ENCODE data around the gene OOSP1.
"Not testable (repeated sequence)": the region's sequence is repeated elsewhere in the genome, so short reads cannot be mapped to it uniquely, and the experiment has no call there.

OOSP1 gene, protein sequence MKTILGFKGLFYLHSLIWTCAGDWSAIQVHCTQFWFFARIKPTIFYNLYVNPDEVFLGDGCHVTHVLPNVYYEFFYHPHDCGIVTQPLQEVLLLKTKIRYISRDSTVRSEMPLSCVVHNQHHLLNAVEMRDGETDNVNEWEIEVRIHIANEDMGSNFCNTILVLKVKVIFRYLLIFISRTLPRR

DNA sequence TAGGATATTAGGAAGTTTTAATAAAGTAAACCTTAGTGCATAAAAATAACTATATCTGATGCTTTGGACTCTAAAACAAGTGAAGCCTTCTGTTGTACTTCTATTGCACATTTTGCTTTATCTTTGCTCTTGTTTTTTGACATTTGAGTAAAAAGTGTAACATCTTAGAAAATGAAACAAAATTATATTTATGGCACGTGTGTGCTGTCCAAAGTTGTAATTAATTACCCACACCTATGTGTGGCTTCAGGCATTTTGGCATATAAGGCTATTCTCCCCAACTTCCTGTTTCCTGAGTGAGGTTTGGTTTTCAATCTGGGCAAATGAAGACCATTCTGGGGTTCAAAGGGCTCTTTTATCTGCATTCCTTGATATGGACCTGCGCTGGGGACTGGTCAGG lies at the start of gene OOSP1:
Gene OOSP1, plus strand, starts transcription at position 301 of the 400 bp plus-strand sequence. Its CDS starts 23 bp downstream, at position 324.
- no peak for DNase-seq

DNA sequence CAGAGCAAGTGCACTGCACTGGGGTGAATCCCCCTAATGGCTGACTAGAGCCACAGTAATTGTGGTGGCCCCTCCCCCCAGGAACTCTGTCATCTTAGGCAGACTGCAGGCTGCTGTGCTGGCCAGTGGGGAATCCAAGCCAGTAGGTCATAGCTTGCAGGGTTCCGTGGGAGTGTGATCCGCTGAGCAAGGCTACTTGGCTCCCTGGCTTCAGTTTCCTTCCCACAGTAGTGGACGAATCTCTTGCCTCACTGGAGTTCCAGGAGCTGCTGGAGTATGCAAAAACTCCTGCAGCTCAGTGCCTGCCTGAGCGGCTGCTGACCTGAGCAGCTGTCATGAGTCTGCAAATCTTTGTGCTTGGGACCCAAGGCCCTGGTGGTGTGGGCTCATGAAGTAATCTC lies 46.5 kb upstream of the OOSP1 start:
- no peak for DNase-seq

DNA sequence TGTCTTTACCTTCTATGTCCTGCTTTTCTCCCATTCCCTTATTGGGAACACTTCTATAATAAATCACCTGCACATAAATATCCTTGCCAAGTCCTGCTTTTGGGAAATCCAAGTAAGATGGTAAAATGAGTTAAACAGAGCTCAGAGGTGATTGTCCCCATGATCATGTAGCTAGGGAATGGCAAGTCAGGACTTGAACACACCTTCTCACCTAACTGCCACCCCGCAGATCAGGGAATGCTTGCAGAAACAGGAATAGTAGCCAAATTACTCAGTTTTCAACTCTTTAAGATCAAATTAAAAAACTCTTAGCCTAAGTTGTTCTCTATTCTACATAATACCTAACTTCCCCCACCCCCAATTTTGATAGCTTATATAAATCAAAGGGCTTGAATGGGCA lies 43.6 kb upstream of the OOSP1 start:
- DNase-seq: no peak

DNA sequence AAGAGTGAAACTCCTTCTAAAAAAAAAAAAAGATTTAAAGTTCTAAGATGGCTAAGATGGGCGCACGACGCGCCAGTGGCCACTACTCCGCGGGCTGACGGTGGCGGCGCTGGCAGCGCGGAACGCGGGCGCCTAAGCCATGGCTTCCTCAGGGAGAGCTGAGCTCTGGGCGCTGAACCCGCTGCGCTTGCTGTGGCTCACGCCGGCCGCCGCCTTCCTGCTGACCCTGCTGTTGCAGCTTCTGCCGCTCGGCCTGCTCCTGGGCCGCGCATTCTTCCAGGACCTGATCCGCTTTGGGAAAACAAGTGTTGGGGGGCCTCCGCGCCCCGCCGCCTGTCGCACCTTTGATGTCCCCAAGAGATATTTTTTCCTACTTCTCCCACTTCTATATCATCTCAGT lies 40.2 kb upstream of the OOSP1 start:
- no peak for DNase-seq

DNA sequence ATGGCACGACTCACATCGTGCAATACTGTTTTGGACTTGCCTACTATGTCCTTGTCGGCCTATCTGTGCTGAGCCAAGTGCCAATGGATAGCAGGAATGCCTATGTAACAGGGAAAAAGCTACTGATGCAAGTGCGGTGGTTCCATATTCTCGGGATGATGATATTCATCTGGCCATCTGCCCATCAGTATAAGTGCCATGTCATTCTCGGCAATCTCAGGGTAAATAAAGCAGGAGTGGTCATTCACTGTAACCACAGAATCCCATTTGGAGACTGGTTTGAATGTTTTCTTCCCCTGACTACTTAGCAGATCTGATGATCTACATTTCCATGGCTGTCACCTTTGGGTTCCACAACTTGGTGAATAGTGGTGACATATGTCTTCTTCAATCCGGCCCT lies 39.6 kb upstream of the OOSP1 start:
- DNase-seq: no peak

DNA sequence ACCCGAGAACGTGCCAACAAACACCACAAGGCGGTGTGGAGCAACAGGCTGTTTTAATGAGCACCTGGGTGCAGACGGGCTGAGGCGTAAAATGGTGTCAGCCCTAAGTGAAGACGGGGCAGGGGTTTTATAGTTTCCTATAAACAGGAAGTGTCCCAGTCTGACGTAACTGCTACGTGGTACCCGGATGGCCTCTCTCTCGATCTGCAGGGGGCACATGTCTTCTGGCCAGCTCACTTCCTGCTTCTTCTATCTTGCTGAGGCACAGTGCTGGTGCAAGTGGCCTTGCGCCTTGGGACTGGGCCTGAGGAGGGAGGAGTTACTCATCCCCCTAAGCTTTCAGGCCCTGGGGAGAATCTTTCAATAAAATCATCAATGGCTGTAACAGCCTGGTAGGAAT lies 38.7 kb upstream of the OOSP1 start:
- no peak for DNase-seq

DNA sequence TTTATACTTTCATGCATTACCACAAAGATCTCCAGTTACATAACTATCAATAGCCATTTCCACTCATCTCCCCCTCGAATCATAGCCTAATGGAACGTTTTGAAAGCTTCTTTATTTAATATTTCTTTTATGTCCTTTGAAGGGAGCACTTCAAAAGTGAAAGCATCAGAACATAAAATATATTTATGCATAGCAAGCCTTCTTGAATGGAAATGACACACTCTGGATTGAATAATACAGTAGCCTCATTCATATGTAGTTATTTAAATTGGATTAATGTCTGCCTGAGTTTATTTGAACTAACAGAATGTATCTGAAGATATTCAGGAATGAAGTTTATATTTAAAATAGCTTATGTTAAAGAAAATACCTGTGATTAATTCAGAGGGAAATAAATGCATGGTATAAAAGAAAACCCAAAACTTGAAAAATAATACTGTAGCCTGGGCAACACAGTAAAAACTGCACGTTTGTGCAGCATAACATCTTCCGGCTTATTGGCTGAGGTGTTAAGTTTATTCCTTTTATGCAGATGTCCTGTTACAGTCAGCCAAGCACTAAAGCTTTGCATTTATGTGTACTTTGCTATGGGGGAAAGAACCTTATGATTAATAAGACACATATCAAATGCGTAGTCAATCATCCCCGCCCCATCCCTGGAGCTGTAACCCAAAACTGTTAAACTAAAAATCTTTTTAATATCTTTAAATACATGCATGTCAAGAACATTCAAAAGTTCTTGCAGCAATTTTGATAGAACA lies 37.7 kb upstream of the OOSP1 start:
- DNase-seq: no peak

DNA sequence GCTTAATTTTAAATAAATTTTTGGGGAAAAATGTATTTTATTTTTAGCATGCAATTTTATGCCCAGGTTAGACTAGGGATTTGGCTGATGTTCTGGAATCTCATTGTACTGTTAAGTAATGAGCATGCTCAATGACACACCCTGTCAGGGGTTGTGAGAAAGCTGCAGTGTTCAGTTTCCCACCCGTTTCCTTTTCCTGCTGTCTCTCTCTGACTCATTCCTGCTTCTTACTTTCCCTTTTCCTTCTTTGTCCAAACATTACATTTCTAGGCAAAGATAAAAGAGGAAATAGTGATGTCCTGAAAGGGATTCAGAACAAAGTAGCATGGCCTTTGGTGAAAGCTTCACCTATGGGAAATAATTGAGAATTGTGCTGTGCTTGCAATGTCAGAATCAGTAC lies 36.9 kb upstream of the OOSP1 start:
- no peak for DNase-seq

DNA sequence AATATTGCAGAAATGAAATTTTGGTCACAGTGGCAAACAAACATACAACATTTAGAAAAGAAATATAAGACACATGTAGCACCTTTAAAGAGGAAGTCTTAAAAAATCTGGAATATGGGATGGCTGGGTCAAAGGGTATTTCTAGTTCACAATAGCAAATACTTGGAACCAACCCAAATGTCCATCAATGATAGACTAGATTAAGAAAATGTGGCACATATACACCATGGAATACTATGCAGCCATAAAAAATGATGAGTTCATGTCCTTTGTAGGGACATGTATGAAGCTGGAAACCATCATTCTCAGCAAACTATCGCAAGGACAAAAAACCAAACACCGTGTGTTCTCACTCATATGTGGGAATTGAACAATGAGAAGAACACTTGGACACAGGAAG lies 34.7 kb upstream of the OOSP1 start:
- not testable (repeated sequence) for DNase-seq

DNA sequence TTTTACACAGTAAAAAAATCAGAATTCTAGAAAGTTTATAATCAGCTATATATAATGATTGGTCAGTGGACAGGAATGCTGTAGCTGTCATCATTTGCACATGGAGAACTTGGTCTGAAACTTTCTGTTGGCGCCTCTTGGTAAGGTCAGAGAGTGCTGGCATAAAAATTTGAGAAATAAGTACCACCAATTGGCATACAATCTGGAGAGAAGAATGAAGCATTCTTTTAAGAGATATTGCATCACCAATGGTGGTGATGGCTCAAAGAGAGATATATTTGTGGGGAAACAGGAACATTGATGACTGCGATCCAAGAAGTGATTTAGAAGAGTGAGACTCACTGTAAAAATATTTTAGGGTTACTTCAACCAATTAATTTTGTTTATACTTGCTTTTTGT lies 19.8 kb upstream of the OOSP1 start:
- DNase-seq: no peak

DNA sequence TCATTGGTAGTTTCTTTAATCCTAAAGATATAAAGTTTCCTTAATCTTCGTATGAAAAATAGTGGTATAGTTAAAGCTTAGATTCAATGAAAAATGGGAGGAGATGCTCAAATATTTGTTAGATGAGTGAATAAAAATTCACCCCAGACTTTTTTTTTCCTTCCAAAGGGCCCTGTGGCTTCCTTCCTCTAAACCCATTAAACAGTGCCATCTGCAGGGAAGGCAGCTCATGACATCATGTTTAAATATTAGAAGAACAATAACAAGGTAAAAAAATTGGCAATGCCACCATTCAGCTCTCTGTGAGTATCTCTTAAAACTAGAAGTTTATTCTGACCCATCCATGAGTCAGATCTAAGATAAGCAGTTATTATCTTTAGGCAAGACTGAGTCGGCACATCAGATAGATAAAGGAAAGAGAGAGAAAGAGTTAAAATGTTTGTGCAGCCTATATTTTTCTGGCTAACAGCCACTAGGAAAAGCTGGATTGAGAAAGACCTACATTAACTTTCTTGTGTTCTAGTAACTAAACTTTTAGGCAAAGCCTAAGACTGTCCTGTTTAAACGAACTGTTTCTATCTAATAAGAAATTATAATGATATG lies 19.1 kb upstream of the OOSP1 start:
- peak; percentile 6 for DNase-seq

DNA sequence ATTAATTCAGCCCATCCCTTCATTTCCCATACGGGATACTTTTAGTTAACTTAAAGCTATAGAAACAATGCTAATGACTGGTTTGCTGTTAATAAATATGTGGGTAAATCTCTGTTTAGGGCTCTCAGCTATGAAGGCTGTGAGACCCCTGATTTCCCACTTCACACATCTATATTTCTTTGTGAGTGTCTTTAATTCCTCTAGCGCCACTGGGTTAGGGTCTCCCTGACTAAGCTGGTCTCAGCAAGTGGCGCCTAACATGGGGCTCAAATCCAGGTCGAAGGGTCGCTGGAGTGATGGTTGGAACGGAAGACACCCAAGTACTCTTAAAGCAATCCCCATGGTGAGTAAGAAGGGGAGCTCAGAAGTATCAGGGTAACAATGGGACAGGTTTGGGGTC lies 14.4 kb upstream of the OOSP1 start:
- DNase-seq: no peak

DNA sequence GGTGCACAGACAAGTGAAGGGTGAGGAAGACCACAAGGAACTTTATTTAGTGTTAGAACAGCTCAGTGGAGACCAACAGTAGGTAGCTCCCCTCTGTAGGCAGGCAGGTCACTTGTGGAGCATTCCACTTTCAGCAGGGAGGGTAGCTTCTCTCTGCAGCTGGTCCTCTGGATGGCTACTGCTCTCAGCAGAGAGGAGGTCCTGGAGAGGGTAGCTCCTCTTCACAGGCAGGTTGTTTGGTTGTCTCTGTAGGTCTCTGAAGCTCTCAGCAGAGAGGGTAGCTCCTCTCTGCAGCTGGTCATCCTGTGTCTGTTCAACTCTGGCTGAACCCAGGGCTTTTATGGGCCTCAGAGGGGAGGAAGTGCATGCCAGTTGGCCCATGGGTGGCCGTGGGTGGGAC lies 6.5 kb upstream of the OOSP1 start:
- no peak for DNase-seq

DNA sequence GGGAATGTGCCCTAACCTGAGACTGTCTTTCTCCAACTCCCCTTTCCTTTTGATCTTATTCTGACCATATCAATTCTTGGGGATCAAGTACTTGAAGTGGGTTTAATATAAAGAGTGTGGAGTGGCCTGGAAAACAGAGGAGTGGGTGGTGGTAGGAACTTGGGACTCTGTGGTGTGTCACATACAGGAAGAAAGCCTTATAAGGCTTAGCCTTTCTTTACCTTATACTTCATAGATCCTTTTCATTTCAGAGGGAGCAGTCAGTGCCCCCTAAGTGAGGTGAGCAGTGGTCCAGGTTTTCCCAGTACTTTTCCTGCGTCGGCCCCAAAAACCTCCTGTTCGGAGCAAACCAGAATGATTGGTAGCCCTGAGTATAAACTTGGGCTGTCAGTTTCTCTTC lies 486 bp downstream of the OOSP1 start:
- DNase-seq: no peak

DNA sequence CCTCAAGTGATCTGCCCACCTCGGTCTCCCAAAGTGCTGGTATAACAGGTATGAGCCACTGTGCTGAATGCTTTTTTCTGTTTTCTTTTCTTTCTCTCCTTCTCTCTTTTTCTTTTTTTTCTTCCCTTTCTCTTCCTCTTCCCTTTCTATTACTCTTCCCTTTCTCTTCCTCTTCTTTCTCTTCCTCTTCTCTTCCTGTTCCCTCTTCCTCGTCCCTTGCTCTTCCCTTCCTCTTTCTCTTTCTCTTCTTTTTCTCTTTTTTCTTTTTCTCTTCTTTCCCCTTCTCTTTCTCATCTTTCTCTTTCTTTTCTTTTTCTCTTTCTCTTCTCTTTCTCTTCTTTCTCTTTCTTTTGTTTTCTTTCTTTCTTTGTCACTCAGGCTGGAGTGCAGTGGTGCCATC lies 1.2 kb downstream of the OOSP1 start:
- DNase-seq: no peak

DNA sequence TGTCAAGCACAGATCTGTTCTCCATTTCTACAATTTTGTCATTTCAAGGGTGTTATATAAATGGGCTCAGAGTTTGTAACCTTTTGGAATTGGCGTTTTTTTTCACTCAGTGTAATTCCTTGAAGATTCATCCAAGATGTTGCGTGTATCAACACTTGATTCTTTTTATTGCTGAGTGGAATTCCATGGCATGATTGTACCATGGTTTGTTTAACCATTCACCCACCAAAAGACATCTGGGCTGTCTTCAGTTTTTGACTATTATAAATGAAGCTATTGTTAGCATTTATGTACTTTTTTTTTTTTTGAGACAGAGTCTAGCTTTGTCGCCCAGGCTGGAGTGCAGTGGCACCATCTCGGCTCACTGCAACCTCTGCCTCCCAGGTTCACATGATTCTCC lies 2.9 kb downstream of the OOSP1 start:
- no peak for DNase-seq

DNA sequence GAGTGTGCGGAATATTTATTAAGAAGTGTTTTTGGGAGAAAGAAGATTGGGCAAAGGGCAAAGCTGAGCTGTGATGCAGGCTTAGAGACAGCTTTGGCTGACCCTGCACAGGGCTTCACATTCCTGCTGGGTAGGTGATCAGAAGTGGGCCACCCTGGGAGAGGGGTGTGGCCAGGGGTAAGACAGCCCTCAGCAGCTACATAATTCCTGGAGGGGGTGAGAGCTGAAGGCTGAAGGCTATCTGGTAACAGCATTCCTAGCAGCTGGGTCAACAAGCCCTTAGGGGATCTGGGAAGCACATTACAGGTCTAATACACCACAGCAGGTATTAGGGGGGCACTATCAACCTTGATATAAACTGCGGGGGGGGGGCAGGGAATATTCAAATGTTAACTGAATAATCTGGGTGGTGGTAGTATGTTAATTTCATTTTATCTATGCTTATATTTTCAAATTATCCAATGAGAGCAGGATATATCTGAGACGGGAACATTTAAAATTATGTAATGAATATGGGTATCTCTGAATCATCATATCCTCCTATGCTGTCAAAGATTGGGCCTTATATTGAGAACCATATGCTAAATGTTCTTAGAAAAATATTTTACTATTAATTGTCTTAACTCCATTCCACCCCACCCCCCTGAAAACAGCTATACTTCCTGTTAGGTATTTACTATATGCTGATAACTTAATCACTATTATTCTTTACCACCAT lies 5.9 kb downstream of the OOSP1 start:
- DNase-seq: no peak

DNA sequence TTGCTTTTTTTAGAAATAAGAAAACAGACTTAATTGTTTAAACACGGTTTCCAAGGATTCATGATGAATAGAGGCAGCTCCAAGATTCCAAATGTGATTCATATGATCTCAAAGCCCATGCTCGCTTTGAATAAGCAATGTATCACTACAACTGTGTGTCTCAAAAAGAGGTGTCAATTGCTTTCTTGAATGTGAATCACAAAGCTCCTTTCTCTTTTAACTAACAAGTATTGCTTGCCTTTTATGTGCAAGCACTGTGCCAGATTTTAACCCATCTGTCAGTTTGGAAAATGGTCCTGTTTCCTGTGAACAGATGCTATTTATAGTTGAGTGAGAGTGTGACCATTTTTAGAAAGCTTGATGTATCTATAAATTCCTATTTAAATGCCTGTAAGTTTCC lies 6.5 kb downstream of the OOSP1 start:
- DNase-seq: no peak

DNA sequence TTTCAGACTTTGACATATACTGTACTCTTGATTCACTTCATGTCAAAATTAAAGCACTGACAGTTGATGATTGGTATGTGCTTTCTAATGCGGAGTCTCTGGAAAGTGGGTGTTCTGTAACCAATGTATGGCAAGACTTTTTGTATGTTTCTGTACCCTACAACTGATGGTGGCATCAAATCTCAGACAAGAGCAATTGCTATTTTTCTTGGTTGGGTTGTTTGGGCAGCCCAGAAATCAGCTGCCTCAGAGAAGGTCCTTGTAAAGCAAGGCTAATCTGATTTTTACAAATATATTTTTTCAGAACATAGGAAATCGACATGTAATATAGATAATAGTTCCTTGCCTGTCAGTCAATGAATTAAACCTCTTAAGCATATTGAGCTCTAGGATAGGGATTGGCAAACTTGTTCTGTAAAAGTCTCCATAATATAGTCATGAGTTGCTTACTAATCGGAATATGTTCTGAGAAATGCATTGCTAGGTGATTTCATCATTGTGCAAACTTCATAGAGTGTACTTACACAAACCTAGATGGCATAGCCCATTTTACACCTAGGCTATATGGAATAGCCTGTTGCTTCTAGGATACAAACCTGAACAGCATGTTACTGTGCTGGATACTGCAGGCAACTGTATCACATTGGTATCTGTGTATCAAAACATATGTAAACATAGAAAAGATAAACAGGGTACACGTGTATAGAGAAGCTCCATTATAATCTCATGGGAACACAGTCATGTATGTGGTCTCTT lies 15.4 kb downstream of the OOSP1 start:
- DNase-seq: no peak

DNA sequence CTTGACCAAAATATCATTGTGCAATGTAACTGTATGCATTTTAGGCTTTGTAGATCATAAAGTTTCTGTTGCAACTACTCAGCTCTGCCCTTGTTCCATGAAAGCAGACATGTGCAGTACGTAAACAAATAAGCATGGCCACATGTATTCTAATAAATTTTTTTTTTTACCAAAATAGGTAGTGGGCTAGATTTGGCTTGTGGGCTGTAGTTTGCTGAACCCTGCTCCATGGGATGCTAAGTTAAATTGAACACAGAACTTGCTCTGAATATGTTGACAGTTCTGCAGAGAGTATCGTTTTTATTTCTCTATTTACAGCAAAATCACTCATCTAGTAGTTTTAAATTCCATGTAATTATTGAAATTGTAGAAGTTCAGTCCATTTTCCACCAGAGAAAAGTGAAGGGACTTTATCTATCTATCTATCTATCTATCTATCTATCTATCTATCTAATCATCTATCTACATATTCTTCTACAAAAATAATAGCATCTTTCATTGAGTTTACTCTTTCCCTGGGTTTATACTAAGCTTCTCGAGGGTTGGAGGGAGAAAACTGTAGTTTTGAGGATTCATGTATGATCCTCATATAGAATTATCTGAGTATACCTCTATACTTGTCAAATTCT lies 16.1 kb downstream of the OOSP1 start:
- DNase-seq: no peak

DNA sequence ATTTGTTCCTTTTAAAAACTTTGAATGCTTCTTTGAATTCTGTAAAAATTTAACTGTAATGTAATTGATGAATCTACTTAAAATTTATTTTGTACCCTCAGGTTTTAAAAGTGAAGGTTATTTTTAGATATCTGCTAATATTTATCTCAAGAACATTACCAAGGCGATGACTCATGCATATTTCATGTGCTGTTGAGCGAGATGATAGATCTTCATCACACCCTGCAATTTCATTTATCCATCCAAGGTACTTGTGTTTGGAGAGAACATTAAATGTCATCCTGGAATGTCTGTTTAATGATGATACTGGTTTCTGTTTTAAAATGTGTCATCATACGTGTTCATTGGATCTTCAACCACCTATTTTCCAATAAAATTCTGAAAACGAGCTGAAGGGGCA lies 18.9 kb downstream of the OOSP1 start:
- DNase-seq: no peak

DNA sequence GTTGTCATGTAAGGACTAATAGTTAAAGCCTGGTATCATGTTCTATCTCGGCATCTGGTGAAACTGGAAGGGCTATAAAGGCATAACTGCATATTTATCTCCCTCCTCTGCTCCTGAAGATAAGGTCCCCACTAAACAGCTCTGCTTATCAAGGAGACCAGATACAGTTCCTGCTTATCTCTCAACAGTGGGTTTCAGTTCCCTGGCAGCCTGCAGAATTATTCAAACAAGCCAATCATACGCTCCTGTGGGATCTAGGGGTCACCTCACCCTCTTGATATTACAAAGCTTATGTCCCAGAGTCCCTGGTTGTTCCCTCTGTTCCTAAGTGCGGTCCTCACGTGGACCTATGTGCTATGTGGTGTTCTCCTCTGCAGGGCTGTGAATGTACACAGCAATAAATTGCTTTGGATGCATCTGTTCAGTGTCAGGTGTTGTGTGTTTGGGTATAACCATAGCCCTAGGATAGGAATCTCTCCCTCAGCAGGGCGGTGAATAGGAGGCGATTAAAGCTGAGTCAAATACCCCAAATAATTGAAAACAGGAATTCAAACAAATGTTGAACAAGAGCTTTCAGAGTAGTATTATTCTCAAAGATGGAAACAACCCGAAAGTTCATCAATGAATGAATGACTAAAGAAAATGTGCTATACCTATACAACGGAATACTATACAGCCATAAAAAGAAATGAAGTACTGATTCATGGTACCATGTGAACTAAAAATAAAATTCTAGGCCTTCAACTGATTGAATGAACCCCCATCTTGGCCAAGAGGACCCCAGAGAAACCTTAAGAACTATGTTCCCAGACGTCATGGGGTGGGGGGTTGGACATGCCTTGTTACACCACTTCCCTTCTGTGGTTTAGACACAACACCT lies 22.5 kb downstream of the OOSP1 start:
- DNase-seq: no peak
